HG03159 (cell line): ENCODE data around the gene RASL11B.
"Not testable (repeated sequence)": the region's sequence is repeated elsewhere in the genome, so short reads cannot be mapped to it uniquely, and the experiment has no call there.

Experiments
- ATAC-seq: cut with Tn5 transposase; IDR thresholded peaks from one replicate; pipeline ENCODE4 v1.9.1; 2021; ENCODE audit warnings: mild to moderate bottlenecking, moderate library complexity; ENCODE audit not compliant: unreplicated experiment

RASL11B gene, protein sequence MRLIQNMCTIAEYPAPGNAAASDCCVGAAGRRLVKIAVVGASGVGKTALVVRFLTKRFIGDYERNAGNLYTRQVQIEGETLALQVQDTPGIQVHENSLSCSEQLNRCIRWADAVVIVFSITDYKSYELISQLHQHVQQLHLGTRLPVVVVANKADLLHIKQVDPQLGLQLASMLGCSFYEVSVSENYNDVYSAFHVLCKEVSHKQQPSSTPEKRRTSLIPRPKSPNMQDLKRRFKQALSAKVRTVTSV

DNA sequence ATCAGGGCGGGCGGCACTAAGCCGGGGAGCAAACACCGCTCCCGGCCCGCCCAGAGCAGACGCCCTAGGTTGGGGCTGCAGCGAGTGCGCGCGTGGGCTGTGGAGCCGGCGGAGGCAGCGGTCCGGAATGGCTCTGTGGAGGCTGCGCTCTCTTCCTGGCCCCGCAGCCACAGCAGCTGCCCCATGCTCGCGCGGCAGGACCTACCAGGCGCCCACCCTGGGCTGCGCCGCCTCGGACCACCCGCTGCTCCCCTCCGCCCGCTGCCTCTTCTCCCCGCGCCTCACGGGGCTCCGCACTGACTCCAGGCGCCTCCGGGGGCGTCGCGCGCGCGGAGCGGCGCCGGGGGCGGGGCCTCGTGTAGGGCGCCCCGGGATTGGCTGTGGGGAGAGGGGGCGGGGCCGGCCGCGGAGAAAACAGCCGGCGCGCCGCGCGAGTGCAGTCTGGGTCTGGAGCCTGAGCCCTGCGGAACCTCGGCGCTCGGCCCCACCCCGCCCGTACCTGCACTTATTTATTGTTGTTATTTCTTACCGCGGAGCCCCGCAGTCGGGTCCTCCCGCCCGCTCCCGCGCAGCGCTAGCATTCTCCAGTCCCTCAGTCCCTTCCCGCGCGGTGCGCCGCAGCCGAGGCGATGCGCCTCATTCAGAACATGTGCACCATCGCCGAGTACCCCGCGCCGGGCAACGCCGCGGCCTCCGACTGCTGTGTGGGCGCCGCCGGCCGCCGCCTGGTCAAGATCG lies at the start of gene RASL11B:
TSS of gene RASL11B (plus strand) at position 439 of the 738 bp plus-strand sequence. CDS start at position 630, 191 bp downstream.
- peak; percentile 98 for ATAC-seq

DNA sequence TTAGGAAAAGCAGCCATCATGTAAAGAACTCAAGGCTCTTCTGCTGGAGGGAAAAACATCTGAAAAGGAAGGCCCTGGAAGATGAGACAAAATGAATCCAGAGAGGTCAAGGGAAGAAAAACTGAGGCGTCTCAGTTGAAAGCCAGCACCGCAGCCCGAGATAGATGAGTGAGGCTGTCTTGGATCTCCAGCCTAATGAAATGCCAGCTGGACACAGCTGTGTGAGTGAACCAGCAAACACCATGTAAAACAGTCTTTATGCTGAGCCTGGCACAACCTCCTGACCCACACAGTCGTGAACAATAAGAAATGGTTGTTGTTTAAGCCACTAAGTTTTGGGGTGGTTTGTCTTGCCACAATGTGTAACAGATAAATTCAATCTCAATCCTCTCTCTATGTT lies 48.6 kb upstream of the RASL11B start:
- ATAC-seq, result no peak

DNA sequence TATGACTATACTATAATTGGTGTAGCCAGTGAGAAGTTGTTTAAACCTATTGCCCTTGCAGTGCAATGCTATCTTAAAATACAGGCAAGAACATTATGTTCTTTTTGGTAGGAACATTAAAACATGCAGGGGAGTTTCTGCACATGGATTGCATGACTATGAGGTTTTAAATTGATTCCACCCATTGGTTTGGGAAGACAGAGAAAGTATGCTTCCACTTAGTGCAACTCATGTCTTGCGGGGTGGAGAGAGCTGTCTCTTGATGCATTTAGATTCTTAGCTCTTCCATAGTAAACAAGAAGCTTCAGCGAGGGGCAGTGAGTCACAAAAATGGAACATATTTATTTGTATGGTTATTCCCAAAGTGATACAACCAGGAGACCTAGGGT lies 39.5 kb upstream of the RASL11B start:
- no peak for ATAC-seq

DNA sequence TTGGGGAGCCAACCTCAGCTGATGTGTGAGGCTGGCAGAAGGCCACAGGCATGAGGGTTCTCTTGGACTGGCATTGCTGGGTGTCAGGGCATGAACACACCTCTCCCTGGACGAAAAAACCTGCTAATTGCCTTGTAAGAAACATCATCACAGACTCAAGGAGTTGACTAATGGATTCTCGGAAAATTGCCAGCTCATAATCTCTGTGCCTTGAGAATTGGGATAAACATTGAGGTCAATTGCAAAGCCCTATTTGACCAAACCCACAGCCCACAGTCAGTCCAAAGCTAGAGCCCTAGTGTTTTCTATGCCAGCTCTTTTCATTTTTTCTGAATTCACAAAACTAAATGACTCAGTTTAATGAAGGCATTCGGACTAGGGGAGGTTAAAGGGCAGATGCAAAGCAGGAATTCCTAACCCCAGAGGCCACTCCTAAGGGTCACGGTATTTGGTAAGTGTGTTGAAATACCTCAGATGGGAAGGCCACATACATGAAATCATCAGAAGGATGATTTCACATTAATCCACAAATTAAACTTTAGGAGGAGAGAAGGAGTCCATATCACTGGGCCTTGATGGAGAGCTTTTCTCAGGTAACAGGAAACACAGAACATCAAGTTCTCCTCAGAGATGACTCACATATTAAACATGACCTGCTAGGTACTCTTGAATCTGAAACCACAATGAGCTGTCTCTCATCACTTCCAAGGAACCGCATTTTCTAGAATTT lies 39.0 kb upstream of the RASL11B start:
- ATAC-seq, result no peak

DNA sequence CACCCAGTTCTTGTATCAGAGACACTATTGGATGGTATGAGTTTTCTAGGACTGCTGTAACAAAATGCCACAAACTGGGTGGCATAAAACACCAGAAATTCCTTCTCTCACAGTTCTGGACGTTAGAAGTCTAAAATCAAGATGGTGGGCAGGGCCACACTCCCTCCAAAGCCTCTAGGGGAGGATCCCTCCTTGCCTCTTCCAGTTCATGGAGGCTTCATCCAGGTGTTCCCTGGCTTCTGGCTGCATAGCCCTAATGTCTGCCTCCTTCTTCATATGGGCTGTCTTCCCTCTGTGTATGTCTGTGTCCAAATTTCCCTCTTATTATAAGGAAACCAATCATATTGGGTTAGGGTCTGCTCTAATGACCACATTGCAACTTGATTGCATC lies 38.4 kb upstream of the RASL11B start:
- ATAC-seq, result no peak

DNA sequence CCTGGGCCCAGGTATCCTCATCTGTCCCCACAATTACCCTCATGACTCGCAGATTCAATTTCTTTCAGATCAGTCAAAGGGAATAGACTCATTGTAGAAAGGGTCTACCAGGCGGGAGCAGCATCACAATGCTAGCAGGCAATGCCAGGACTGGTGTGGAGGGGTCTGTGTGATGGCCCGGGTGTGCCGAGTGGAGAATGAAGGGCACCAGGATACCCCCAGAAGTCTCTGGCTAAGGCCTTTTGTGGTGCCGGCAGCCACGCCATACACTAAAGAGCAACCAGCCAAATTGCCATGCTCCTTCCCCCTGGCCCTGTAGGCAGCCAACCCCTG lies 37.9 kb upstream of the RASL11B start:
- no peak for ATAC-seq

DNA sequence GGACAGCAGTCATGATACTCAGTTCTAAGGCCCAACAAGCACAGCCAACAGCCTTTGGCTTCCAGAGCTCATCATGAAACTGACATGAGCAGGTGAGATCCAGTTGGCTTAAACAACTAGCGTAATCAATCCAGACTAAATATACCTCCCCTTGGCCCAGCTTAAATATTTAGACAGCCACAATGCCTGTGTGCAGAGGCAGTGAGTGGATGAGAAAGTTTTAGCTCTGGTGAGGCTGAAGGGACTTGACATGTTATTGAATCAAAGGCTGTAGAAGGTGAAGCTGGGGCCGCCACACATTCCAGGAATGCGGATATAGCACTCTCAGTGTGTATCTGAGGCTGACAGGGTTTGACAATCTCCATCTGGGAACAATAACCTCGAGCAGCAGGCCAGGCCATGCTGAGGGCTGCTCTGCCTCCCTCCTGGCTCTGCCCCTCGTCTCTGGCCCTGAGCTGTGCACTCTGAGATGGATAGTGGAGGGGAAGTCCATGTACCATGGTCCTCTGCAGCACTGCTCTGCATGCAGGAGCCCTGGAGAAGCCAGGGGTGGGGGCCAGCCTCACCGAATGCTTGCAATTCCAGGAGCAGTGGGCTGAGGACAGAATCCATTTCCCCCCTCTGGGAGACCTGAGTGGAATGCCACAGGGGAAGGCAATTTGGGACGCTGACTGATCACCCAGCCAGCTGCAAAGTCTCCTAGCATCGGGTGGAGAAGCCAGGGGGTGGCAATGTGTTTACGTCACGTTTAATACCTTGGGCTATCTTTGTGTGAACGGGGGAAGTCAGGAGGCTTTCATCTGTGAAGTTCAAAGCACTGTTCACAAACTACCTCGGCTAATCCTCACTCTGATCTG lies 37.3 kb upstream of the RASL11B start:
- no peak for ATAC-seq

DNA sequence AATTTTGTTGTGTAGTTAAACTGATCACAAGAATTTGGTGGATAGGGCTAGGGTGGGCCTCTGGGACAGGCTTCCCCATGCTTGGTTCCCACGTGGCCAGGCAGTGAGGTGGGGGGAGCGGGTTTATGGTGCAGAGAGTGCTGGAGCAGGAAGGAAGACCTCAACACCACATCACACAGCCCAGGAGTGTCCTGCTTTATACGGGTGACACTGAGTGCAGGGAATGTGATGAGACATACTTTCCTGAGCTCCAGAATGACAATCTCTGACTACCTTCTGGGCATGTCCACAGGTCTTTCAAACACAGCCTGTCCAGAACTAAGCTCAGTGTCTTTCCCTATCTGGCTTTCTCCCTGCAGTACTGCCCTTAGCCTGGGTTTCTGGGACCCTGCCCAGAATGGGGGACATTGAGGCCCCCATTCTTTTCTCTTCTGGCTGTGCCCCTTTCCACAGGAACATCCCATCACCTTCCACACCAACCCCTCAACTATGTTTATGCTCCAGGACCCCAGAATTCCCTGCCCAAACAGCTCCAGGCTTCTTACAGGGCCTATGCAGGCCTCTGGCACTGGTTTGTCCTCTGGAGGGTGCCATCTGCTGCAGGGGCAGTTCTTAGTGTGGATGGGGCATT lies 36.5 kb upstream of the RASL11B start:
- no peak for ATAC-seq

DNA sequence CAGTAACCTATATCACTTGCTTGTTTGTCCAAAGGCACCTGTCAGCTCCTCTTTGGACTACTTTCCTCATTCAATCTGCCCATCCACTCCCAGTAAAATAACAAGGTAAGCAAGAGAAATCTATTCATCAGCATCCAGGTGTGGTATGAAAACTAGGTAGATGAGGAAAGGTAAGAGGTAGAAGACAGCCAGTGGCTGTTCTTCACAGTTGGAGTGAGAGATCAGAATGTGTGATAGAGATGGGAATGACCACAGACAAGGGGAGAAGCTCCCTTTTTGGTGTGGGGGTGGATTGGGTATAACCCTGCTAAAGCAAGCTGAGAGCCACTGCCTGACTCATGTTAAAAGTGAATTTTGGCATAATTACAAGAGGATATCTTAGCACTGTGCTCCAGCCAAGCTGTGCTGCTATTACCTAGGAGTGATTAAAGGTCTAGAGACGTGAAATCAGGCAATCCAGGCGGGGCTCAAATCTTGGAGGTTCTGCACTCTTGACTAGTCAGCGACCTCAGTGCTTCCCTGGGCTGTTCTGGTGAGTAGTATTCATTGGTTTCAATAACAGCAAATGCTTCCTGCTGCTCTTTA lies 28.1 kb upstream of the RASL11B start:
- ATAC-seq, result no peak

DNA sequence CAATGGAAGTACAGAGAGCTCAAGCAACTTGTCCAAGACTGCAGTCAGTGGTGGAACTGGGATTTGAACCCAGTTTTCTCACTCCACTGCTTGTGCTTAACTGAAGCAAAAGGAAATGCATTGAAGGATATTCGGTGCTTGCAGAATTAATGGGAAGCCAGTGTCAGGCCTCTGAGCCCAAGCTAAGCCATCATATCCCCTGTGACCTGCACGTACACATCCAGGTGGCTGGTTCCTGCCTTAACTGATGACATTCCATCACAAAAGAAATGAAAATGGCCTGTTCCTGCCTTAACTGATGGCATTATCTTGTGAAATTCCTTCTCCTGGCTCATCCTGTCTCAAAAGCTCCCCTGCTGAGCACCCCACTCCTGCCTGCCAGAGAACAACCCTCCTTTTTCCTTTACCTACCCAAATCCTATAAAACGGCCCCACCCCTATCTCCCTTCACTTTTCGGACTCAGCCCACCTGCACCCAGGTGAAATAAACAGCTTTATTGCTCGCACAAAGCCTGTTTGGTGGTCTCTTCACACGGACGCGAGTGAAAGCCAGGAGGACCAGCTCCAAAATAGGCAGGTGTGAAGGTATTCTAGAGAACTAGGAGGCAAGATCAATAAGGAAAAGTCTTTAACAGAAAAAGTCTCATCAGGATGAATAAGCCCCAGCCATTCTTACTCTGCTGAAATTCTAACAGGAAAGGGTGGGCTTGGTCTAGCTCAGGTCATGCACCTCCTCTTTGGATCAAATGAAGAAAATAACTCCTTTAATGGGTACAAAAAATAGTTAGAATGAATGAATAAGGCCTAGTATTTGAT lies 27.3 kb upstream of the RASL11B start:
- ATAC-seq, result not testable (repeated sequence)

DNA sequence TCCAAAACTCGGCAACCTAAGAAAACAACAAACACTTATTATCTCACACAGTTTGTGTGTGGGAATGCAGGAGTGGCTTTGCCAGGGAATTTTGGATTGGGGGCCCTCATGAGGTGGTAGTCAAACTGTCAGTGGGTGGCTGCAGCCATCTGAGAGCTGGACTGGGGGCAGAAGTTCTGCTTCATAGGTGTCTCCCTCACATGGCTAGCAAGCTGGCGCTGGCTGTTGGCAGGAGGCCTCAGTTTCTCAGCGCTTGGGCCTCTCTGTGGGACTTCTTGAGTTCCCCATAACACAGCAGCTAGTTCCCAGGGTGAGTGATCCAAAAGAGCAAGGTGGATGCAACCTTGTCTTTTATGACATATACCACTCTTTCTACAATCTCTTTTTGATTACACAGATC lies 26.0 kb upstream of the RASL11B start:
- ATAC-seq, result no peak

DNA sequence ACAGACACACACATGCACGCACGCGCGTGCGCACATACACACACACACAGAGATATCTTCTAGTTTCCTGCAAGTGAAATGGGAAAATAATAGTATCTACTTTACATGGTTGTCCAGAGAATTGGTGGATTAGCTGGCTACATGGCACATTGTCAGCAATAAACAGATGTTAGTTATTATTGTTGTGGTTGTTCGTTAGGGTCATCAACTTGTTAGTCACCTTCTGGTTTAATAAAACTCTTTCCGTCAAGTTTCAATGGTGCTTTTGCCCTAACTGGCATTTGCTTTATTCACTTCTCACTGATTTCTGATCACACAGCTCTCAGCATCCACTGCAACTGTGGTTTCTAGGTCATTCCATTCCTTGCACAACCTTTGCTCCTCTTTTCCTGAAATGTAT lies 25.4 kb upstream of the RASL11B start:
- ATAC-seq, result no peak

DNA sequence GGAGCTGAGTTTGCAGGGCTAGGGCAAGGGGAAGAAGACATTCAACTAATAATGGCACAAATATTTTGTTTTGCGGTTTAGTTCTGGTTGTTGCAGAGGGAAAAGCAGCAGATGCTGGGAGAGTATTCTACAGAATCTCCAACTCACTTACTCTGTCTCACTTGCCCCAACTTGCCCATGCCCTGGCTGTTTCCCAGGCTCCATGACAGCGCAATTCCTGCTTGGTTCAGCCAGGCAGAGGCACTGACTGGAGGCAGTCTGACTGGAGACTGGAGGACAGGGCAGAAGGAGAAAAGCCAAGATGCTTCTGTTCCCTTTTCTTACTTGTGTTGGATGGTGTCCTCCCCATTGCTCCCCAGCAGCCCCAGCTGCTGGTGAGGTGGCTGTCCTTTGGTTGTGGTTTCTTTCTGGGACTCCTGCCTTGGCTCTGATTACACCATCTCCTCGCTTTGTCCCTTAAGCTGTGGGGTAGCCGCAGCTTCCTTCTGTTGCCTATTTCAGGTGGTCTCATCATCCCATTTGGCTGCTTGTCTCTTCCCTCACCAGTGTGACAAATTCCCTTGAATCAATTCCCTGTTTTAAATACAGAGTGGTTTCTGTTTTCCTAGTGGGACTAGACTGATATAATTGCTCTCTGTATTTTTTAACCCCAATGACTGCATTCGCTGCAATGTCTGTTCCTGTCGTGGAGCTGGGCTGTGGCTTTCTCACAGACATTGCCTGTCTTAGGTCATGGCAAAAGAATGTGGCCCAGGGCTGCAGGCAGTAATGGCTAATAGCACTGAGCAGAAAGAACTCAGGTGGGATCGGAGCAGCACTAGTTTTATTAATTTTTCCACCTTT lies 24.2 kb upstream of the RASL11B start:
- no peak for ATAC-seq

DNA sequence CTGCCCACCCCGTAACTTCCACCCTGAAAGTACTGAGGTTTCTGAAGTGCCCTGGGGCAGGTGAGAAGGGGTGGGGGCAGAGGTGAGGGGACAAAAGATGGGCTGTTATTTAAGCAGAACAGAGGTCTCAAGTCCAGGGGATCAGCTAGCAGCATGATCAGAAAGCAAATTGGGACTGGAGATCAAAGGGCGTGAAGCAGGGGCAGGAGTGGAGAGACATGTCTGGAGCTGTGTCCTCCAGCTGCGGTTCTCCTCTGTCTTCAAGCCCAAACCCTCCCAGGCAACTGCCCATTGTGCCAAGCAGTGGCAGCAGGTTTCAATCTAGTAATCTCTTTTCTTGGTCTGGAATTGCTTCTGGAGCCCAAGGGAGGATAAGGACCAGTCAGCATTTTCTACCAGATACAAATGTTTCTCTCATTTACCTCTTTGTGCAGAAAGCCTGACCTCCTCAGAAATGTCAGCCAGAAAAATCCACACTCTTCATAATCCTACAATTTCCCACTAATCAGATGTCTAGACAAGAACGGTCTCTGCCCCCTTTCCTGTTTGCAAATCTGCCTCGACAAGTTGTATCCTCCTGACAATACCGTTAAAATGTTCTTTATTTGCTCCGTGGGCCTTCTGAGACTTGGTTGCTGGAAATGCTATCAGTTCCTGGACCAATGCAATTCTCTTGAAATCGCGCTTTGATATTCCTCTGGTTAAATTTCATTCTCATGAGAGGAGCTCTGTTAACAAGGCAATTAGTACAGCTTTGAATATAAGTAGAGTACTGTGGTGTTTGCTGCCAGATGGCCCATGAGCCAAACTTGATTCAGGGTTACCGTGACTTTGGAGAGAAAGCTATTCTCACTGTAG lies 23.2 kb upstream of the RASL11B start:
- no peak for ATAC-seq

DNA sequence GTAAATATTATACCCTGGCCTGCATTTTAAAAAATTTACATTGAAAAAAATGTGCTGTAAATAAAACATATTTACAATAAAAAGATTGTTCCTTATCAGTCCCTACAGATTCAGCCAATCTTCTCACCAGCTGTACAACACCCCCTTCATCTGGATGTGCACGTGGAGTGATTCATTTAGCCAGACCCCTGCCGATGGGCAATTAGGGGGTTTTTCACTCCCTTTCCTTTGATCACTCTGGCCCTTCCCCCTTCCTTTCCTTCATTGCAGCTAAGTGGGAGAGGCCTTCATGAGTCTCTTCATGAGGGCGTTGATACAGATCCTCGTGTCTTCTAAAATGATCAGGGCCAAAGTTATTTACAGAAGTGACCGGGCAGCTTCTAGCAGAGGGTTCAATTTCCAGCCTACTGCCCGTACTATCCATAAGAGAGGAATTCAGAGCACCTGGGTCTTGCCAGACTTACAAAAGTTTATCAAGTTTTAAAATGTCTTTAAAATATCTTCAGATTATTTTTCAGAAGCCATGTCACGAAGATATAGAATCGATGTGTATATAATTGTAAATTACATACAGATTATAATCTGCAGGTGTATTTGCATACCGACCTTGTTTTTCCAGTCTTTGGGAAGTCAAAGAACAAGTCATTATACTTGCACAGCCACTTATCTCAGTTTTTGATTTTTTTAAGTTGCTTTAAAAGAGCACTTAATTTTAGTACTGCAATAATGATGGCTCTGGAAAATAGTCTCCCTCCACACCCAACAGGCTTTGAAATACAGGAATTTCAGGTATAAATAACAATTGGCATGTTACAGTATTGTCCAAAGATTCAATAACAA lies 21.4 kb upstream of the RASL11B start:
- no peak for ATAC-seq

DNA sequence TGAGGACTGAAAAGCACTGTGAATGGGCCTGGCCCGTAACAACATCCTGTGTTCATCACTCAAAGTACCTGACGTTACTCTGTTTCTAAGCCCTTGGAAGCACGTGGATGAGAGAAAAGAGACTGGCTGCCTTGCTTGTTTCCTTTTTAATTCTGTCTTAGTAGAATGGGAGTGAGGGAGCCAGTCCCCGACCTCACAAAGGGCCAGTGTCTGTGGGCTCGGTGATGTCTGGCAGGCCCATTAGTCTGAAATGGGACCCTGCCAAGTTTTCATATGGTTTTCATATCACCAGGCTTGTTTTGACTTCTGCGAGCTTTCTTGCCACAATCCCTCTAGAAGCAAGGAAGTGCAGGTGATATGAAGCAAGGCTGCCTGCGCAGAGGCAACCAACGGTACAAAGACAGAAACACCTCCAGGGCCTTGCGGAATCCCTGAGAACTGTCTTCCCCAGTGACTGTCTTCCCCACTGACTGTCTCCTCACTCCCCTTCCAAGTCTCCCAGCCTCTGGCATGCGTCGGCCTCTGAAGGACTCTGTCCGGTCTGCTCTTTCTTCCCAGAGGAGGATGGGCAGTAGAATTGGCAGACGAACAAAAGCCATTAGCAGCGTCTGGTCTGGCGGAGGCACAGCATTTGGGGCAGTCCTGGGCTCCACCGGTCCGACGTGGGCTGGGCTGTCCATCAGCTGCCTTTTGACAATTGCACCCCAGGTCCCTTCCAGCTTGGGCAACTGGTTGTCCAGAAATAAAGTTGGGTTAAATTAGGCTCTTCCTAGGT lies 20.2 kb upstream of the RASL11B start:
- ATAC-seq, result no peak
